ENCODE results near the gene RBM4B.
"Not testable (repeated sequence)": the region's sequence is repeated elsewhere in the genome, so short reads cannot be mapped to it uniquely, and the experiment has no call there.

The RBM4B gene

GRCh38 chr11:66639814-66640340 lies 37.8 kb downstream of the RBM4B start:
- not testable (repeated sequence) for DNase-seq

- no peak for DNase-seq
Observed at GRCh38 chr11:66639066-66639813, 38.4 kb downstream of the RBM4B start.

GRCh38 chr11:66638177-66639065 lies 39.3 kb downstream of the RBM4B start, which contains the start of gene RBM4:
Gene RBM4, plus strand, starts transcription at chr11:66638703. Its CDS starts 1,009 bp downstream, at chr11:66639712.
- peak; percentile 96 to 98 for DNase-seq

GRCh38 chr11:66637557-66638176 lies 40.0 kb downstream of the RBM4B start:
- no peak for DNase-seq

GRCh38 chr11:66636411-66636810 lies 41.3 kb downstream of the RBM4B start:
- no peak for DNase-seq

GRCh38 chr11:66632952-66633351 lies 44.7 kb downstream of the RBM4B start:
- no peak for DNase-seq

GRCh38 chr11:66631883-66632282 lies 45.8 kb downstream of the RBM4B start:
- DNase-seq = no peak

GRCh38 chr11:66629356-66629755 lies 48.3 kb downstream of the RBM4B start:
- no peak for DNase-seq

- DNase-seq = no peak
Observed at GRCh38 chr11:66628061-66628603, 49.6 kb downstream of the RBM4B start.

- no peak for DNase-seq
Observed at GRCh38 chr11:66626926-66627325, 50.8 kb downstream of the RBM4B start.

GRCh38 chr11:66626382-66626781 lies 51.3 kb downstream of the RBM4B start:
- DNase-seq = no peak

- no peak for DNase-seq
Observed at GRCh38 chr11:66625752-66626149, 51.9 kb downstream of the RBM4B start.

- no peak for DNase-seq
Observed at GRCh38 chr11:66625041-66625751, 52.5 kb downstream of the RBM4B start.

- DNase-seq = no peak
Observed at GRCh38 chr11:66624450-66624849, 53.2 kb downstream of the RBM4B start.

GRCh38 chr11:66619080-66619554 lies 58.6 kb downstream of the RBM4B start:
- no peak for DNase-seq

- DNase-seq = no peak
Observed at GRCh38 chr11:66617155-66617834, 60.4 kb downstream of the RBM4B start.

GRCh38 chr11:66616379-66617154 lies 61.1 kb downstream of the RBM4B start, which contains the start of gene RBM14:
Gene RBM14, plus strand, starts transcription at chr11:66616630. Its CDS starts 91 bp downstream, at chr11:66616721.
- DNase-seq = peak; percentile 95 to 97
